Activated T-cell treated with anti-CD3 and anti-CD28 coated beads, Interleukin-2, amount 50 U/mL, for 4 hours (primary cell): ENCODE measurements around the gene CDC42SE2. TPM values are rescaled to one million over a fixed set of nuclear protein-coding genes. Genes with fewer than 3 reads are reported as not detected.
"Not testable (repeated sequence)": the region's sequence is repeated elsewhere in the genome, so short reads cannot be mapped to it uniquely, and the experiment has no call there.

Experiments used
- ATAC-seq, 2 donors: fragments of 200-7000 bp; cut with Tn5 transposase; one replicate each; pipeline ENCODE4 v1.10.0; 2021
- DNase-seq: peaks from one replicate; pipeline ENCODE4 v3.0.0-alpha.2; 2020
- H3K27me3 Mint-ChIP-seq: one replicate; pipeline ENCODE4 v1.8.0; 2021; ENCODE audit warnings: low read depth, mixed read lengths
- H3K36me3 Mint-ChIP-seq: one replicate; pipeline ENCODE4 v1.8.0; 2022; ENCODE audit warnings: mixed read lengths; ENCODE audit not compliant: insufficient read depth
- H3K4me1 Mint-ChIP-seq: one replicate; pipeline ENCODE4 v1.8.0; 2021; ENCODE audit warnings: low read depth, mixed read lengths
- H3K4me3 Mint-ChIP-seq: one replicate; pipeline ENCODE4 v1.8.0; 2021; ENCODE audit warnings: mild to moderate bottlenecking, moderate library complexity, mixed read lengths
- H3K9me3 Mint-ChIP-seq: one replicate; pipeline ENCODE4 v1.8.0; 2021; ENCODE audit warnings: mixed read lengths
- total RNA-seq, 3 donors: library from RNA; stranded (reverse); gene quantifications; one replicate each; pipeline ENCODE4 v1.2.1, GENCODE V29; 2021

CDC42SE2 gene
- total RNA-seq, 3 donors from 2014 or later, result 89.3 to 103 (median 97.5) TPM

GRCh38 chr5:131261483-131261882 is 2.4 kb upstream of the CDC42SE2 start:
- Mint-ChIP-seq H3K4me3 (no peak overlapping the region), H3K9me3 (no peaks in the 10 kb centered on the region), H3K27me3 (no peaks in the 10 kb centered on the region), H3K4me1 (peaks cover 53% of the 10 kb centered on the region), H3K36me3 (peaks cover 14% of the 10 kb centered on the region)
- ATAC-seq (no peak), DNase-seq (no peak)

- Mint-ChIP-seq H3K36me3 (peaks cover 13% of the 10 kb centered on the region), H3K4me3 (peak overlapping the region; percentile 79), H3K27me3 (no peaks in the 10 kb centered on the region), H3K4me1 (peaks cover 49% of the 10 kb centered on the region), H3K9me3 (no peaks in the 10 kb centered on the region)
- DNase-seq, result no peak
- peak; percentile 13 to 19 for ATAC-seq
Observed at GRCh38 chr5:131262953-131263541, 806 bp upstream of the CDC42SE2 start.

- Mint-ChIP-seq H3K9me3 (no peaks in the 10 kb centered on the region), H3K4me3 (peak overlapping the region; percentile 86), H3K4me1 (peaks cover 48% of the 10 kb centered on the region), H3K27me3 (no peaks in the 10 kb centered on the region), H3K36me3 (peaks cover 7% of the 10 kb centered on the region)
- DNase-seq (peak; percentile 37), ATAC-seq (peak; percentile 5 to 11)
Observed at GRCh38 chr5:131264451-131265099, 722 bp downstream of the CDC42SE2 start.

- Mint-ChIP-seq H3K9me3 (no peaks in the 10 kb centered on the region), H3K4me3 (peak overlapping the region; percentile 86), H3K27me3 (no peaks in the 10 kb centered on the region), H3K4me1 (peaks cover 48% of the 10 kb centered on the region), H3K36me3 (peaks cover 7% of the 10 kb centered on the region)
- ATAC-seq (no peak), DNase-seq (no peak)
Observed at GRCh38 chr5:131265311-131265803, 1.5 kb downstream of the CDC42SE2 start.

GRCh38 chr5:131266370-131267060 is 2.7 kb downstream of the CDC42SE2 start:
- Mint-ChIP-seq H3K27me3 (no peaks in the 10 kb centered on the region), H3K36me3 (peaks cover 9% of the 10 kb centered on the region), H3K4me1 (peaks cover 55% of the 10 kb centered on the region), H3K4me3 (peak overlapping the region; percentile 88), H3K9me3 (no peaks in the 10 kb centered on the region)
- DNase-seq, result peak; percentile 39
- no peak for ATAC-seq

GRCh38 chr5:131268758-131269370 is 5.0 kb downstream of the CDC42SE2 start:
- peaks cover 61% of the 10 kb centered on the region for H3K4me1 Mint-ChIP-seq
- no peaks in the 10 kb centered on the region for H3K9me3 Mint-ChIP-seq
- peak overlapping the region; percentile 81 for H3K4me3 Mint-ChIP-seq
- no peaks in the 10 kb centered on the region for H3K27me3 Mint-ChIP-seq
- ATAC-seq (no peak), DNase-seq (no peak)
- H3K36me3 Mint-ChIP-seq, result peaks cover 18% of the 10 kb centered on the region

GRCh38 chr5:131270809-131271208 is 7.0 kb downstream of the CDC42SE2 start:
- no peak for ATAC-seq
- Mint-ChIP-seq H3K27me3 (no peaks in the 10 kb centered on the region), H3K4me3 (peak overlapping the region; percentile 81), H3K9me3 (no peaks in the 10 kb centered on the region), H3K4me1 (peaks cover 72% of the 10 kb centered on the region), H3K36me3 (peaks cover 18% of the 10 kb centered on the region)
- DNase-seq, result no peak

GRCh38 chr5:131271888-131272287 is 8.0 kb downstream of the CDC42SE2 start:
- DNase-seq, H3K9me3 Mint-ChIP-seq, ATAC-seq, H3K27me3 Mint-ChIP-seq: not testable (repeated sequence)
- Mint-ChIP-seq H3K4me3 (peak overlapping the region; percentile 81), H3K4me1 (peaks cover 76% of the 10 kb centered on the region), H3K36me3 (peaks cover 18% of the 10 kb centered on the region)

- DNase-seq, result no peak
- peaks cover 78% of the 10 kb centered on the region for H3K4me1 Mint-ChIP-seq
- no peaks in the 10 kb centered on the region for H3K9me3 Mint-ChIP-seq
- peaks cover 16% of the 10 kb centered on the region for H3K36me3 Mint-ChIP-seq
- H3K4me3 Mint-ChIP-seq, result peak overlapping the region; percentile 81
- peak; percentile 55 to 63 for ATAC-seq
- no peaks in the 10 kb centered on the region for H3K27me3 Mint-ChIP-seq
Observed at GRCh38 chr5:131272307-131272706, 8.5 kb downstream of the CDC42SE2 start.

GRCh38 chr5:131272724-131273123 is 8.9 kb downstream of the CDC42SE2 start:
- H3K4me1 Mint-ChIP-seq, result peaks cover 80% of the 10 kb centered on the region
- no peaks in the 10 kb centered on the region for H3K27me3 Mint-ChIP-seq
- no peak for DNase-seq
- H3K36me3 Mint-ChIP-seq, result peaks cover 15% of the 10 kb centered on the region
- H3K4me3 Mint-ChIP-seq, result peak overlapping the region; percentile 81
- no peaks in the 10 kb centered on the region for H3K9me3 Mint-ChIP-seq
- peak; percentile 75 to 76 for ATAC-seq

- Mint-ChIP-seq H3K4me3 (peak overlapping the region; percentile 72), H3K27me3 (no peaks in the 10 kb centered on the region), H3K9me3 (no peaks in the 10 kb centered on the region), H3K4me1 (peaks cover 80% of the 10 kb centered on the region), H3K36me3 (peaks cover 16% of the 10 kb centered on the region)
- DNase-seq (no peak), ATAC-seq (peak; percentile 18 to 24)
Observed at GRCh38 chr5:131274326-131275063, 10.6 kb downstream of the CDC42SE2 start.

- H3K36me3 Mint-ChIP-seq, result peaks cover 18% of the 10 kb centered on the region
- H3K27me3 Mint-ChIP-seq, result no peaks in the 10 kb centered on the region
- no peak for DNase-seq
- H3K9me3 Mint-ChIP-seq, result no peaks in the 10 kb centered on the region
- H3K4me3 Mint-ChIP-seq, result peak overlapping the region; percentile 56
- ATAC-seq, result no peak
- H3K4me1 Mint-ChIP-seq, result peaks cover 81% of the 10 kb centered on the region
Observed at GRCh38 chr5:131276072-131276471, 12.2 kb downstream of the CDC42SE2 start.

- peaks cover 81% of the 10 kb centered on the region for H3K4me1 Mint-ChIP-seq
- ATAC-seq (no peak), DNase-seq (no peak)
- no peaks in the 10 kb centered on the region for H3K27me3 Mint-ChIP-seq
- H3K36me3 Mint-ChIP-seq, result peaks cover 16% of the 10 kb centered on the region
- H3K9me3 Mint-ChIP-seq, result no peaks in the 10 kb centered on the region
- peak overlapping the region; percentile 5 for H3K4me3 Mint-ChIP-seq
Observed at GRCh38 chr5:131277447-131277846, 13.6 kb downstream of the CDC42SE2 start.
